ENCODE data around the gene RRP36. TPM values are rescaled to one million over a fixed set of nuclear protein-coding genes. Genes with fewer than 3 reads are reported as not detected.
"Not testable (repeated sequence)": the region's sequence is repeated elsewhere in the genome, so short reads cannot be mapped to it uniquely, and the experiment has no call there.

The RRP36 gene
- polyA plus RNA-seq, 4 donors, result 56.2 to 59.8 (median 59.4) TPM

DNA sequence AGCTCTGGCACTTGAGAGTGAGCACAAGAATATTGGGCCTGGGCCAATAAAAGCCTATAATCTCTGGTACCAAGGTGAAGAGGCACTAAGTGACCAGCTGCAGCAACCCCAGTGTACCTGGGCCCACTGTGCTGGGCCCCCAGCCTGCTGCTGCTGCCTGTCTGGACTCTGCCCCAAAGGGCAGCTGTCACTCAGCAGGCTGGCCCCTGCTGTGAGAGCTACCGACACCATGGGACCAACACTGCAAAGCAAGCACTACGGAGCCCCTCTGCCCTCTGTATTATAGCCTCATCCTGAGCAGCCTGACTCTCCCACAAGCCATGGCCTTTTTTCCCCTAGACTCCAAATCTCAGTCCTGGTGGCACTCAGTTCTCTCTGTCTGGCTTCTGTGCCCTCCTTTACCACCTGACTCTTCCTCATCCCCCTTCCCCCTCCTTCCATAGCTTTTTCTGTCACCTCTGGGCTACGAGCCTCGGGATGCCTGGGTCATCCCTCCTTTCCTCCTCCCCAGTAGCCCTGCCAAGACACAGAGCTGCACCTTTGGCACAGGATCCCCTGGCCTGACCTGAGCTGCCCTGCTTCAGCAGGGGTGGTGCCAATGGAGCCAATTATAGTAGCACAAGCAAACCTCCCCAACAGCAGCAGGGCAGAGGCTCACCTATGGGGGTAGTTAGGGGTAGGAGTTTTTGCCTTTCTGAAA lies 14.2 kb downstream of the RRP36 start:
- DNase-seq (ENCODE audit: low read depth in 4 of 4, low spot score in 3 of 4), result no peak

DNA sequence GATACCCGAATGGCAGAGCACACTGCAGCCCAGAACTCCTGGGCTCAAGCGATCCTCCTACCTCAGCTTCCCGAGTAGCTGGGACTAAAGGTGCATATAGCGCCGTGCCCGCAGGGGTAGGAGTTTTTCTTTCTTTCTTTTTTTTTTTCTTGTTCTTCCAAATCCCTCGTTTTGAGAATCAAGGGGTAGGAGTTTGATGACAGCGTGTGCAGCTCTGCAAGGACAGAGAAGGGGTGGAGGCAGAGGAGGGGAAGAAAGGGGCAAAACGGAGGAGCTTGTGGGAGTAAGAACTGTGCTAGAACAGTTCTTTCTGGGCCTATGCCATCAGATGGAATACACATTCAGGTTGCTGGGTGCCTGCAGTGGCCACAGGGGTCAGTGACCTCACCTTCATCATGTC lies 15.3 kb downstream of the RRP36 start:
- no peak for DNase-seq (ENCODE audit: low read depth in 4 of 4, low spot score in 3 of 4)

DNA sequence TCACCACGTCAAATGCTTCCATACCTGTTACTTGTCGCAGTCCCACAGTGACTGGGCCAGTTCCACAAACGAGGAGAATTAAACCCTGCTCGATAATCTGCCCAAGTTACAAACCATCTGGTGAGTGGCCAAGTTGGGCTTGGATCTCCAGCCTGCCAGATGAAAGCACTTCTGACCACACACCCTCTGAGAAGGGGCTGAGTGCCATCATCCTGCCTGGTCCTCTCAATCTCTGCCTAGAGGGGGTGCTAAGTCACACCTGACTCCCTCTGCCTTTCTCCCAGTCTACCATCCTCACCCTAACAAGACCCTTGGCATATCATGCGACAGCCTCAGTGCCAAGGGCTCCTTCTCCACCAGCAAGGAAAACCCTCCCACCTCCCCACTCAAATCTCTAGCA lies 15.8 kb downstream of the RRP36 start:
- DNase-seq (ENCODE audit: low read depth in 4 of 4, low spot score in 3 of 4), result no peak

DNA sequence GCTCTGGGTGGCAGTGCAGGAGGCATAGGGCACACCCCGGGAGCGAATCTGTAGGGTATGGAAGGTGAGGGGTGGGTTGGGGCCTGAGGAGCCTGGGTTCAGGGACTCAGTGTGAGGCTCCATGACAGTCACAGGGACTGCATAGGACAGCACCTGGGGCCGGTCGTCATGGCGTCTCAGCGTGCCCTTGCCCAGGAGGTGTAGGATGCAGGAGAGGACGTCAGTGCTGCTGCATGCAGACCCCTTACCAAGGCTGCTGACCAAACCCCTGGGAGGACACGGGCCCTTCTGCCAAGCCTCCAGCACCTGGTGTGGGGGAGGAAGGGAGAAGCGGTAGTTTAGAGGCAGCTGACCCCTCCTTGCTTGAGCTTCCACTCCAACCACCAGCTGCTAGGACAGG lies 16.3 kb downstream of the RRP36 start:
- no peak for DNase-seq (ENCODE audit: low read depth in 4 of 4, low spot score in 3 of 4)

DNA sequence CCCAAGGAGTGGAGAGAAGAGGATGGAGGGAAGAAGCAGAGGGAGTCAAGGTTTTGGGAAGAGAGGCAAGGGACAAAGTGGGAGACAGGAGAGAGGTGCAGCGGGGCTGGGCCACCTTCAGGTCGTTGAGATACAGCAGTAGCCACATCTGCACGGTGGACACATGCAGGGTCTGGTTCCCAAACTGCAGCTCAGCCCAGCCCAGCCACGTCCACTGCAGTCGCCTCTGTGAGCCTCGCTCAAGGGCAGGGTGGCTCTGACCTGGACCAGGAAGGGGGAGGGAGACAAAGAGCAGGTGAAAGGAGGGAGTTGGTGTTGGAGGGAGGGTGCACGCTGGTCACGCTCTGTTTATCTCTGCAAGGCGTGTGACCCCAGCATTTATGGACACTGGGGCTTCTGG lies 17.3 kb downstream of the RRP36 start:
- no peak for DNase-seq (ENCODE audit: low read depth in 4 of 4, low spot score in 3 of 4)

DNA sequence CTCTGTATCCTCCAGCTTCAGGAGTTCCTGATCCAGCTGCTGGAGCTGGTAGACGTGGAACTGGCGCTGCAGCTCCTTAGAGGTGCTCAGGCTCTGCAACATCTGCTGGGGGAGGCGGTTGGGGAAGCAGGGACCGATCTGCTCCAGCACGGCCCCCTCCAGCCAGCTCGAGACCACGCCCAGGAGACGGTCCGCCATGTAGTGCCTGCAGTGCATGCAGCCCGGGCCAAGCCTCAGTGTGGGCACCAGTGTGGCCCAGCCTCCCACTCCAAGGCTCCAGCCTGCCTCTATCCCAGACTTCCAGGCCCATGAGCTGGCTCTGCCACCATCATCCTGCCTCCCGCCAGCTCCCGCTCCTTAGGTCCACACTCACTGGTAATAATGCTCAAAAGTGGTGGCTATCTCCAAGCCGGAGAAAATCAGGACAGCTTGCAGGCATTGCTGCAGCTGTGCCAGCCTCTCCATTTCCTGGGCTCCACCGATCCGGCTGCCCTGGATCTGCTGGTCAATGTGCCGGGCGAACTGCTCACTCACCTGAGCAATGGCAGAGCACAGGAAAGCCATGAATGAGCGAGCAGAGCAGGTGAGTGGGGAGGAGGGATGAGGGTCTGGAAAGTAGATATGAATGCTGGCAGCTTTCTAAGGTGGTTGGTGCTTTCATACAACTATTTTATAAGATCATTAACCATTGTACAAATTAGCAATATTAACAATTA lies 19.3 kb downstream of the RRP36 start:
- no peak for DNase-seq (ENCODE audit: low read depth in 4 of 4, low spot score in 3 of 4)

DNA sequence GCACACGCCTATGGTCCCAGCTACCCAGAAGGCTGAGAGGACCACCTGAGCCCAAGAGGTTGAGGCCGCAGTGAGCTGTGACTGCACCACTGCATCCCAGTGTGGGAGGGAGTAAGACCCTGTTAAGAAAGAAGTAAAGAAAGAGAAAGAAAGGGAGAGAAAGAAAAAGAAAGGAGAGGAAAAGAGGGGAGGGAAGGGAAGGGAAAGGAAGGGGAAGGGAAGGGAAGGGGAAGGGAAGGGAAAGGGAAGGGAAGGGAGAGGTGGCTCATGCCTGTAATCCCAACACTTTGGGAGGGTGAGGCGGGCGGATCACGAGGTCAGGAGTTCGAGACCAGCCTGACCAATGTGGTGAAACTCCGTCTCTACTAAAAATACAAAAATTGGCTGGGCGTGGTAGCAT lies 20.1 kb downstream of the RRP36 start:
- not testable (repeated sequence) for DNase-seq (ENCODE audit: low read depth in 4 of 4, low spot score in 3 of 4)

DNA sequence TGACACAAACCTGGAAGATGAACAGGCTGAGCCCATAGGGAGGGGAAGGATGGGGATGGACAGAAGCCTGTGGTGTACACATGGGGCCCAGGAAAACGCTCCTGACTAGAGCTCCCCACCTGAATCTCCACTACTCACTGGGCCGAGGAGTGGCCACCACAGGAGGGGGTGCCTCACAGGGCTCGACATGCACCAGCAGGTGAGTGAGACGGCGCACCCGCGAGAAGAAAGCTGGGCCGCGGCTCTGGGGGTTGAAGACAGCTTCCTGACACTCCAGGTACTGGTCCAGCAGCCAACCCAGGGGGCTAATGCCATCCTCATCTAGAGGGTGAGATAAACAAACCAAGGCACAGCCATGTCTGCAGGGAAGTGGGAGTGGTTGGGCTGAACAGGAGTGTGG lies 21.9 kb downstream of the RRP36 start:
- DNase-seq (ENCODE audit: low read depth in 4 of 4, low spot score in 3 of 4), result no peak

DNA sequence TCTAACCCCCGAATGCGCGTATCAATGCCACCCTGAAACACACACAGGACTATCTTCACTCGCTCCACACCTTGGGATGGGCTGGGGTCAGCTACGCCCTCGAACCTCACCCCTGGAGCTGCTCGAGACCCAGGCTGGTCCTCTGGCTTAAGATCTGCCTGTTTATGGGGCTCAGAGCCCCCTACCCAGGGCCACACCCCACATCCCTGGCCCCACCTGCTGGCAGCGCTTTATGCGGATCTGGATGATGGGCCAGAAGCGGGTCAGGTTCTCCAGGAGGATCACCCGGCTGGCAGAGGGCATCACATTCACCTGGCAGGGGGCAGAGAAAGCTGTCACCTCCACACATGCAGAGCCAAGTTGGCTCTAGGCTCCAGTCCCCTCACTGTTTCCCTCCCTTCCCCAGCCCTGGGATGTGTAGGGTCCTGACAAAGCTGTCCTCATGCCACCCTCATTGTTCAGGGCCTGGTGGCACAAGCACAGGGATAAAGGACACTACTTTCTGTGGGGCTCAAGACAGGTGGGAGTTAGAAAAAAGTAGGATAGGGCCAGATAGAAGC lies 24.0 kb downstream of the RRP36 start:
- DNase-seq (ENCODE audit: low read depth in 4 of 4, low spot score in 3 of 4), result no peak

DNA sequence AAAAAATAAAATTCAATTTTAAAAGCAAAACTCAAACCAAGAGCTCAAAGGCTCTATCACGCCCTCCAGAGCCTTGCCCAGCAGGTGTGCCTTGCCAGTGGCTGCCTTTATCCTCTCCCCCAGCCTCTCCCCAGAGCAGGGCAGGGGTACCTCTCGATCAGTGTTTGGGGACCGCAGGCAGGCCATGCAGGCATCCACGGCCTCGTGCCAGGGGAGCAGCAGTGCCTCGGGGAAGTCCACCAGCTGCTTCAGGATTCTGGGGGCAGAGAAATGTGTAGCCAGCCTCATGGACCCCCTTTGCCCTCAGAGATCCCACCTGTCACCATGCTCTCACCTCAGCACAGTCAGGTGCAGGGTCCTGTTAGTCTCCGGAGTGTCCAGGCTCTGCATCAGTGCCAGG lies 26.6 kb downstream of the RRP36 start:
- no peak for DNase-seq (ENCODE audit: low read depth in 4 of 4, low spot score in 3 of 4)

DNA sequence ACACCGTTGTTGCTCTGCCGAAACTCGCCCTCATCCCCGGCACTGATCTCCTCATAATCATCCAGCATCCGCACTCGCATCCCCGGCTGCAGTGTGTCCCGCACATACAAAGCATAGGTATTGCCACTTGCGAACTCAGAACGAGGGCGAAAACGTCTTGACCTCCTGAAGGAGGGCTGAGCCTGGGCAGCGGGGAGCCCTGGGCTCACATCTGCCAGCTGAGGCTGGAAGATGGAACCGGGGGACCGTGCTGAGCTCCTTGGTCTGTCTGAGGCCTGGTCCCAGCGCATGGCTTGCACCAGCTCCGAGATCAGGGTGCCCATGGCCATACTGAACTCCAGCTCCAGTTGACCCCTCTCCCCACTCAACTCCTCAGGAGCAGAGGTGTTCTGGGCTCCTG lies 29.6 kb downstream of the RRP36 start:
- DNase-seq (ENCODE audit: low read depth in 4 of 4, low spot score in 3 of 4), result no peak

DNA sequence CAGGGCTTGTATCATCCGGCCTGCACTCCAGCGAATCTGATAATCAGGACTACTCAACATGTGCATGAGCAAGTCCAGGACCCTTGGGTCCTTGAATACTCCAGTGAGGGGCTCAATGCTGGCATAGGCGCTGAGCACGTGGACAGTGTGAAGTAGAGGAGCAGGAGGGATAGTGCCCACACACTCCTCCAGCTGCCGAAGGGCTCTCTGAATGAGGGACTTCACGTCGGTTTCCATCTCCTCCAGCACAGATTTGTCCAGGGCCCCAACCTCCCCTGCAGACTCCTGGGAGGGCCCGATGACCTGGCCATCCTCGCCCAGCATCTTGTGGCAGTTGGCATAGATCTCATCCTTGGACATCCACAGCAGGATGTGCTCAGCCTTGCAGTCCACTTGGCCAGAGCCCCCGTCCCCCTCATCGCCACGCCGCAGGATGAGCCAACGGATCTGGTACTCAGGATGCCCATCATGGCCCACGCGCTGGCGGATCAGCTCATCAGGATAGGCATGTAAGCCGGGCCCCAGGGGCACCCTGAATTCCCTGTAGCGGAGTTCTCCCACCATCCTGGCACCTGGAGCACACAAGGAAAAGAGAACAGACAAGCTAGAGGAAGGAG lies 30.9 kb downstream of the RRP36 start:
- no peak for DNase-seq (ENCODE audit: low read depth in 4 of 4, low spot score in 3 of 4)

DNA sequence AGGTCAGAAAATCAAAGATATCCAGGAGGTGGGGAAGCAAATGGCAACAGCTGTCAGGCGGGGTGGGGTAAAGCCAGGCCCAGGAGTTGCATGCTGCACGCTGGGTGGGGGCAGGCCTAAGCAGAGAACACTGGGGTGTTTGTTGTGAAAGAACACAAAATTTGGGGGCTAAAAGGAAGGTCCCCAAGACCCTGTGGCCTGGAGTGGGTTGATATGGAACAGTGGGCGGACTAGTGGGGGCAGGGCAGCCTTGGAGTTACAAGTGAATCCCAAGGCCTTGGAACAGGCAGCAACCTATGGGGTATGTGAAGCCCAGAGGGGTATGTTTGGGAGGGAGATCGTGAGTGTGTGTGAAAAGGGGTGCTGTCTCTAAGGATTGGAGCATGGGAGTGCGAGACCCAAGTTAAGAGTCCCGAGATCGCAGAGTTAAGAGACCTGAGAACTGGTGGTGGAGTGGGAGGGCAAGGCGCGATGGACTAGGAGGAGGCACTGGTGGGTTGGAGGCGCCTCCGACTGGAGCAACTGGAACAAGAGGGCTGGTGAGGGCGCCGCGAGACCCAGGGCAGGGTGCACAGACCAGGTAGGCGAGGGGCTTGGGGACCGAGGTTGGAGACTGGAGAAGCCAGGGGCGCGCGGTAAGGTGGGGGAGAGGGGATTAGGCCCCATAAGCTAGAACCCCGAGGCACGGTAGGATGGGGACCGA lies 31.6 kb downstream of the RRP36 start:
- peak in 1 of 4 donors; percentile 25 for DNase-seq (ENCODE audit: low read depth in 4 of 4, low spot score in 3 of 4)

DNA sequence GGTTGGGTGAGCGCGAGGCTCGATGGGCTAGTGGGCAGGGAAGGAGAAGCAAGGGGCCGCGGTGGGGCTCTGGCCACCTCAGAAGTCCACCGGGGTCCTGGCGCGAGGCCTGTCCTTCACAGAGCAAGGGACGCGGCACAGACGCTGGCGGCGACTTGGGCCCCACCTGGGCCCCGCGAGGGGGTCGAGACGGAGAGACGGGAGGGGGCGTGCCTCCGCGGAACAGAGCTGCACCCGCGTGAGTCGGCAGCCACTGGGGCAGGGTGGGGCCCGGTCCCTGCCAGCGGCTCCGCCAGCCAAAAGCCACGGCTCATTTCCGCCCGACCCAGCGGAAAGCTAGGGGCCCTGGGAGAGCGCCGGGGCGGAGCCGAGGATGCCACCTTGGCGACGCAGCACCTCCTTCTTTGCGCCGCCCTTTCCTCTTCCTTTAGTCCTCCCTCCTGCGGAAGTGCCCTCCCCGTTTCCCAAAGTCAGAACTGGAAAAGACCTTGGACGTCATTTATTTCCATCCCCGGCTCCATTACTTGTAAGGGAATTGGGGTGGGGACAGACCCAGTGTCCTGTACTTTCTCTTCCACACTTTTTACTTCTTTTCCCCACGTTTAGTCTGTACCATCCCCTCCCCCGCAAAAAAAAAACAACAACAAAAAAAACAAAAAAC lies 32.3 kb downstream of the RRP36 start, which contains the start of gene CUL7:
Gene CUL7, minus strand, starts transcription at position 307 of the 661 bp plus-strand sequence. CDS start 1,063 bp downstream, outside the sequence.
- peak; percentile 83 to 89 (median 86) for DNase-seq (ENCODE audit: low read depth in 4 of 4, low spot score in 3 of 4)

DNA sequence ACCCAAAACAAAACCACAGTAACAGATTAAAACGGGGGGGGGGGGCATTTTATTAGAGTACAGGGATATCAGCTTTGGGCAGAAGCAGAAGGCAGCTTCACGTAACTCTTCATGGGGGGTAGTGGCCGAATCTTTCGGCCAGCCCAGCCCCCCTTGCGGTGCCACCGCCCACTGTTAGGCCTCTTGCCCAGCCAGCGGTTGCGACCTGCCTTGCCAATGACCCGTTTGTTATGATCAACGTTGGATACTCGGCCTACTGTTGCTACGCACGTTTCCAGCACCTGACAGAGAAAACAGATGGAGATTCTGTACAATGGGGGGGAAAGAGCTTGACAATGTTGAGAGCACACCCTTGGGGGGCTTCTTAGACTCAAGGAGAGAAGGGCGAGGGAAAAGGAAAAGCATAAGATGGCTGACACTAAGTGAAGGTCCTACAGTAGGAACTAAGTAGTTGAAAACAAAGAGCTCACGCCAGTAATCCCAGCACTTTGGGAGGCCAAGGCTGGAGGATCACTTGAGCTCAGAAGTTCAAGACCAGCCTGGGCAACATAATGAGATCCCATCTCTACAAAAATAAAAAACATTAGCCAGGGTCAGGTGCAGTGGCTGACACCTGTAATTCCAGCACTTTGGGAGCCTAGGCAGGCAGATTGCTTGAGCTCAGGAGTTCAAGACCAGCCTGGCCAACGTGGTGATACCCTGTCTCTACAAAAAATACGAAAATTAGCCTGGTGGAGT lies 33.0 kb downstream of the RRP36 start:
- no peak for DNase-seq (ENCODE audit: low read depth in 4 of 4, low spot score in 3 of 4)

DNA sequence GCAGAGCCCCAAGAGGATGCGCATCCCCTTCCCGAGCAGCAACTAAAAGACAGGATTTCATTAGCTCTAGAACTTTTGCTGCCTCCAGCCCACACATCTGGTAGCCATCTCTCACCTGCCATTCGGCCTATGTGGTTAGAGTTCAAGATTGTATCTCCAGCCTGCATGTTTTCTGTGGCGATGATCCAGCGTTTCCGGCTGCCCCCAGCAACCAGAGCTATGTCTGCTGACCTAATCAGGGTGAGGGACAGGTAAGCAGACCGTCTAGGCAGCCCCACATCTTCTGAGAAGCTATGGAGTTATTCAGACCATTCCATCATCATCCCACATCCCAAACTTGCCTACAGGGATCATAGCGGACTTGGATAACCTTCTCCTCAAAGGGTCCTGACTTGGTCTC lies 34.5 kb downstream of the RRP36 start:
- DNase-seq (ENCODE audit: low read depth in 4 of 4, low spot score in 3 of 4), result no peak

DNA sequence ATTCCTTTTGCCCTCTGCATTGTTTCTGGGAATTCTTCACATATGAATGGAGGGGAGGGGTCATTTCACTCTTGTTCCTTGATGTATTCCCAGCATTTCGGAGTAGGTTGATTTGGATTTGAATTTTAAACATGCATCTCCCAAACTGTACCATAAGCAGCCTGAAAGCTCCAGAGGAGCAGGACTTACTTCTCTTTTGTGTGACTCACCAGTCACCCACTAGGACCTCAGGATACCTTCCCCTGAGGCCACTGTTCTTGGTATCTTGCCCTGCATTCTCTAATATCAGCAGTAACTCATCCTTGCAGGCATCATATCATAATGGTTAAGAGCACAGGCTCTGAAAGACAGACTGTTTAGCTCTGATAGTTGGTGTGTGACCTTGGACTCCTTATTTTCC lies 37.1 kb downstream of the RRP36 start:
- no peak for DNase-seq (ENCODE audit: low read depth in 4 of 4, low spot score in 3 of 4)

DNA sequence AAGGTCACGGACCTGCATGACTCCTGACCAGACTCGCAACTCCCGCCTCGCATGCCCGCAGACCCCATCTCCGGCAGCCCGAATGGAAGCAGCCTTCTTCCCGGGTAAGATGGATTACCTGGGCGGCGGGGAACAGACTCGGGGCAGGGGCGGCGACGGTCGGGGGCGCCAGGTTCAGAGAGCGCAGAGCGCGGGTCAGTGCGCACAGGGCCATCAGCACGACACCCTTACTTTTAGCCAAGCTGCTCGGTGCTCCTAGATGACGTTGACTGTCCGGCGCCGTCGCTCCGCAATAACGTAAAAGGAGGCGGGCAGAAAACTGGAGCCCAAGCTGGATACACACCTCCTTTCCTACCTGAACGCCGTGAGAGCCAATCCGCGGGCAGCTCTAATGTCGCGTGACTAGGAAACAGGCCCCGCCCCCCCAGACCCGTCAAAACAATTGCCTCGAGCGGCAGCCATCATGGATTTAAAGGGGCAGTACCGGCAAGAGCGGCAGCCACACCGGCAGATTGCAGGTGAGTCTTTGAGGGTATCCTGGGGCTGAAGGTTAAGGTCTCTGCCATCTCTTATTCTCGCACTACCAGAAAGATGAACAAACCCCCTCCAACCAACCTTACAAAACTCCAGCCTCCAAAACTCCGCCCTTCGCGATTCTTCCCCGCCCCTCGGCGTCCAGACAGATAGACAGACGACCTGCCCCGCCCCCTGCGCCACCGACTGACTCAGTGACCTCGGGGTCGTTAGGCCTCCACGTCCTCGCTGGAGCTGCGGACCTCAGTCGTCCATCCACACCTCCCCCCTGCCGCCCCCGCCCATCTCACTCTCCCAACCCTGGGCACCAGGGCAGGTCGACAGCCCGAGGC lies 38.0 kb downstream of the RRP36 start, which contains the start of the genes KLC4 and MRPL2:
Gene KLC4, plus strand, starts transcription at position 464 of the 866 bp plus-strand sequence. CDS start 1,705 bp downstream, outside the sequence.
Gene MRPL2, minus strand, starts transcription at position 267 of the 866 bp plus-strand sequence. Its CDS starts 53 bp downstream, at position 214.
- peak; percentile 94 to 99 (median 98) for DNase-seq (ENCODE audit: low read depth in 4 of 4, low spot score in 3 of 4)

Data from right renal pelvis (tissue), 4 donors.